ENCODE results near the gene TAB2.

- TF ChIP-seq CTCF (conservative IDR thresholded peaks at IDR 0.05; ENCODE audit: low read depth in 2 of 2) (no peak), ZNF331 (CRISPR knock-in tag; IDR thresholded peaks at IDR 0.05; ENCODE audit: low read depth) (no peak), EZH2 (IDR thresholded peaks at IDR 0.05; ENCODE audit: low read depth, unreplicated experiment) (no peak), EZH2phosphoT487 (IDR thresholded peaks at IDR 0.05; ENCODE audit: unreplicated experiment) (no peak), NANOG (IDR thresholded peaks at IDR 0.05; ENCODE audit: borderline replicate concordance) (no peak), POLR2AphosphoS5 (IDR thresholded peaks at IDR 0.05; ENCODE audit: low read depth) (no peak)
These were observed 70.4 kb downstream of the TAB2 start for GRCh38 chr6:149387779-149388512.
